ENCODE data around the gene ANKRD44.

ANKRD44 gene

DNA sequence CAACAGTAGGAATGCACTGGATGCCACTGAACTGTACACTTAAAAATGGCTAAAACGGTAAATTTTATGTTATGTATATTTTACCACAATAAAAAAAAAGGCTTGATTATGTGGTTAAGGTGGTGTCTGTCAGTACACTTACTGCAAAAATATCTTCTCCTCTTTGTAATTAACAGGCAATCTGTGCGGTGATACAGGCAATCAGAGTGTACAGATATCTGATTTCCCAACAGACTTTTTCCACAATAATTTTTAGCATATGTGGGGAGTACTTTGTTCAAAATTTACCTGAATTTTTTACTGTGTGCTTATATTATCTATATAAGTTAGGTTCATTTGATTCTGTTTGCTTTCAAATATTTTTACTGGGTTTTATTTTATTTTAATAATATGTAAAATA is 209.1 kb downstream of the ANKRD44 start:
- DNase-seq = no peak

DNA sequence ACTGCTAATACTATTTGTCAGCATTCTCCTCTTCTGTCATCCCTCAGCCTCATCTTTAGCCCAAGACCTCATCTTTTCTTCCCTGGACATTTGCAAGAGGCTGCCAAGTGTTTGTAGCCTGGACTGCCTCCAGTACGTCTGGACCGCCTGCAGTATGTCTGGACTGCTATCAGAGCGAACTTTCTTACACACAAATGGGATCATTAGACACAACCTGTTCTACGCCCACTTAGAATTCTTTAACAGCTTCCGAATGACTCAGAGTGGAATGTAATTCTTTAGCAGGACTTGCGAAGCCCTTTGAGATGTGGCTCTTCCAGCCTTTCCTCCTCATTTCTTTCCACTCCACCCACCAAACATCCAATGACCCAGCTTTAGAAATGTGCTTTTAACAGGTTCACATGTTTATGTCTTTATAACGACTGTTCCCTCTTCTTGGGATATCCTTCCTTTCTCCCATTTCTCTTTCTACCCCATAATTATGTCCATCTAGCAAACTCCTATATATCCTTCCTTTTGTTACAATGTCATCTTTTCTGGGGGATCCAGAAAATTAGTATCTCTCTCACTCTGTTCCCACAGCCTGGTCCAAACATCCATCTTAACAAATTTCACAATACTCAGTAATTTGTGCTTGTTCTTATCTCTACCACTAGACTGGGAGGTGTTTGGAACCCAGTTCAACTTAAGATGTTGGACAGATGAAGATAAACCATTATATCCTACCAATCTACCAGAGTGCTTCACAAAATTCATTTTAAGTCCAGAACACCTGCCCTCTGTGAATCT is 212.8 kb downstream of the ANKRD44 start:
- DNase-seq = no peak

DNA sequence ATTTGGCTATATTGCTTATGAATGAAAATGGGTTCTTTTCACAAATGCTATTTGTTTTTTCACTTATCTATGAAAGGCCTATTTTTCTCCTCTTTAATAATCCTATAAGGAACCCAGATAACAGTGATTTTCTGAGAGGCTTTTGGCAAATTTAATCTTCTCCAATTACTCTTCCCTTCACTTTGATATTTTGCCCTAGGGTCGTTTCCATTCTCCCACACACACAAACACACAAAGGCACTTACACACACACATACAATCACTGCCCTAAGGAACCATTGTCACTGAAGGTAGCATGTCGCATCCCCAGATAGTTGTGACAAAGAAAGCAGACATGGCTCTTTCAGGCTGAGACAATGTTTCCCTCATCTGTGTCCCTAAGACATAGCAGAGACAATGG is 213.9 kb downstream of the ANKRD44 start:
- DNase-seq = no peak

DNA sequence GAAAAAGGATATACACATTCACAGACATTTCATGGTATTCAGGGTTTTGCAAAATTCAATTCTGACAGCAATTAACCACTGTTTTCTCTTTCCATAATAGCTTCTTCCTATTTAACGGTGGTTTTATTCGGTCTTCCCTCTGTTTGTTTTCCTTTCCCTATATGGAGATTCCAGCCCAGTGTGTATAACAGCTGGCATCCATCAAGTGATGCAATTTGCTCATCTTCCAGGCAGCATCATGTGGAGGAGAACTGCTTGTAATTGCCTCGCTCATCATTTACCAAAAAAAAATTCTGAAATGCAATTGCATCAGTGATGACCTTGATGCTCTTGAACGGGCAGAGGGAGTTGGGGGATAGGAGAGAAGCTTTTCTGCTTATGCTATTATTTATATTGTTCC is 218.1 kb downstream of the ANKRD44 start:
- DNase-seq = no peak

DNA sequence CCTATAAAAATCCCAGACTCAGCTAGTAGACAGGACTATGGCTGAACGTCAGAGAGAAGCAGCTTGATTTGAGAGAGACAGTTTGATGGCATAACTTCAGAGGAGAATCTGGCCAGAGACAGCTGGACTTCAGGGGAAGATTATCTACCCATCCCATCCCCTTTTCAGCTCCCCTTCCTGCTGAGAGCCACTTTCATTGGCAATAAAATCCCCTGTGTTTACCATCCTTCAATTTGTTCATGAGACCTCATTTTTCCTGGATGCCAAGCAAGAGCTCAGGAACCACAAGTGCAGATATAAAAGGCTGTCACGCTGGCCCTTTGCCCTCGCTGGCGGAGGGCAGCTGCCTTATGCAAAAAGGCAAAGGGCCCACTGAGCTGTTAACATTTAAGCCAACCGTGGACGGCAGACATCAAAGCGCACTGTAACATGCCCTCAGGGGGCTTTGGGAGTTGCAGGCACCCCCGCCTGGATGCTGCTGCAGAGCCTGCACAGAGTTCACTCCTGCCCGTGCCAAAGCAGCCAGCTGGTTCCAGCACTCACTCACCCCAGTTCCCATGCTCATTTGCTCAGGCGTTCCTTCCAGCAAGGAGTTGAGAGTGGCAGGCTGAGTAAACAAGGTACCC is 219.7 kb downstream of the ANKRD44 start:
- peak in 1 of 2 experiments; percentile 9 for DNase-seq

DNA sequence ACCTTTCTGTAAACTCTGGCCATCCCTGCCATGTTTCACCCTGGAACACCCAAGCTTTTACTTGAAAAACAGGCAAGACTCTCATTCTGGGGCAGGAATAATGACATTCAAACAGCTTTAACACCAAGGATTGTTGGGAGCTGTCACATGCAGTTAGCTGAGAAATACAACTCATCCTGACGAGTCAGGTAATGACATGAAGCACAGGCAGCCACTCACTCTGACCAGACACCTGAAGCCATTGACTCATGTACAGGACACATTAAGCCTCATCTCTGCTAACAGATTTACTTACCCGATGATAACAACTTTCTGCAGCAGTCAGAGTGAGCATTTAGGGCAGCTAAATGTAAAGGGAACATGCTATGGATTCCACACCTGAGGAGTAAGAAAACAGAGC is 220.9 kb downstream of the ANKRD44 start:
- DNase-seq = no peak

DNA sequence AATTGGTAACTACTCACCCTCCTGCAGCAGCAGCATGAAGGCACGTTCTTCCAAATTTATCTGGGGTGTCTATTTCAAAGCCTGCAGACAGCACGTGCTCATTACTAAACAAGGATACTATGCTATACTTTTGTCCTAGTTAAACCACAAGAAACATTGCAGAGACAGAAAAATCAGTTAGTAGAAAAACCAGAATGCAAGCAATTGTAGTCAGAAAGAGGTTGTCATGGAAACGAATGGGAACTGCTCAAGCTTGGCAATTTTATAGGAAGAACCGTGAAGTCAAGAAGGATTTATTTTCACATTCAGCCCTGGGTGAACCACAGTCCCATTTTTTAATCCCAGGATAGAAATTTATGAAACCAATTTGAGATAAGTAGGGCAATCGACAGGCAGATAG is 221.9 kb downstream of the ANKRD44 start:
- DNase-seq = no peak

DNA sequence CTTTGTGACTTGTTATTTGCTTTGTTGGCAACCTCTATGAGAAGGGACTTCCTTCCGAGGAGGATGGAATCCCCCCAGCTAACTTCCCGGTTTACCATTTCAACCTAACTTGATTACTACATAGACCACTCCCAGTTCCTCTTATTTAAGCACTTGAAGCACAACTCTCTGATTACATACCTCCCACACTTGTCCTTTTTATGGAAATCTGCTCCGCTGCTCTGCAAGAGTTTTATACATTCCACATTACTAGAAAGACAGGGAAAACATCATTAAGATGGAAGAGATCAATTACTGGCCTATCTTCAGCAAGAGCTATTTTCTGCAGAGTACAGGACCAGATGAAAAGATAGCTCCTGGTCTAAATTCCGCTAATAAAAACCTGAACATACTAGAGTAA is 224.1 kb downstream of the ANKRD44 start:
- DNase-seq = no peak

DNA sequence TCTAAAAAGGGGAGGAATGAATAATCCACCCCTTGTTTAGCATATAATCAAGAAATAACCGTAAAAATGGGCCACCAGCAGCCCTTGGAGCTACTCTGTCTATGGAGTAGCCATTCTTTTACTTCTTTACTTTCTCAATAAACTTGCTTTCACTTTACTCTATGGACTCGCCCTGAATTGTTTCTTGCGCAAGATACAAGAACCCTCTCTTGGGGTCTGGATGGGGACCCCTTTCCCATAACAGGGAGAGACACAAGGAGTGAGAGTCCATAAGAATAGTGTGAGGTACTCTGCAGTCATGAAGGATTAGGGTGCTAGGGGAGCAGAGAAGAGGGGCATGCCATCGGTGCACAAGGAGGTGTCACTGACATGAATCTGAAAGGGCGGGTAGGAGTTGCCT is 224.9 kb downstream of the ANKRD44 start:
- no peak for DNase-seq

DNA sequence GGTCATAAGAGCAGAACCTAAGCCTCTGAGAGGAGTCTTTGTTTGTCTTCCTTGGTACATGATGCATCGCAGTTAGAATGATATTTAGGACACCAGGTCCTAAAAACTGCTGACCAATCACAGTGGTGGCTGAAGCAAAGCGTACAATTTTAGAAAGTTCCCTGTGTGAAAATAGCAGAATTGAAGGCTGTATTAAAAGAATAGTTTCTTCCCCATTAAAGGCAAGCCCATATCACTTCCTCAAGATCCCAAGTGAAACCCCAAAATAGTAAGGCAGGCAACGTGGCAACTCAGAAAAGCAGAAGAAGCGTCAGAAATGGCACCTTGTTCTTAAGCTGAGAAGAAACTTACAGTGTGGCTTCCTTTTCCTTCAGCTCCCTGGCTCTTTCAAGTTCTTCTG is 229.3 kb downstream of the ANKRD44 start:
- no peak for DNase-seq

DNA sequence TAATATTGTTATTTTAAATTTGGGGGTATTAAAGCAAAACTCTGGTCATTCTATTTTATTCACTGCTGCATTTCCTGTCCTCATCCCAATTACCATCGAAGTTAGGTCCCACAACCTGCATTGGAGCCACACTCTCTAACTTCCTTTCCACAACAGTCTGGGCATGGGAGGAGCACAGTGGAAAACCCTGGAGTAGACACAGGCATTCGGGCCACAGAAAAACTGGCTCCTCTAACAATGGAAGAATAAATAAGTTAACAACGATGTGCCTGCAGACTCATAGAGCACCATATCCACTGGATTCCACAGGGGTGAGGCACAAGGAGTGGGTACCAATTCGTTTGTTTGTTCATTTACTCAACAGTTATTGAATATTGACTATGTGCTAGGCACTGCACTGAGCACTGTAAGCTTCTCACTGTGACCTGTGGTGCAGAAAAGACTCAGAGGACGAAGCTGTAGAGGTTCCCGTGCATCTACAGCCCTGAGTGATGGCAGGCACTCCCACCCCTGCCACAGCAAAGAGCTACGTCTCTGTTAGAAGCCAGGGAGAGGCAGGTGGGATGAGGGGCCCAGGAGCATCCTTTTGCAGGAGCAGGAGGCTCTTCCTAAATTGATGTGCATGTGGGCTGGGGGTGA is 229.9 kb downstream of the ANKRD44 start:
- DNase-seq = no peak

DNA sequence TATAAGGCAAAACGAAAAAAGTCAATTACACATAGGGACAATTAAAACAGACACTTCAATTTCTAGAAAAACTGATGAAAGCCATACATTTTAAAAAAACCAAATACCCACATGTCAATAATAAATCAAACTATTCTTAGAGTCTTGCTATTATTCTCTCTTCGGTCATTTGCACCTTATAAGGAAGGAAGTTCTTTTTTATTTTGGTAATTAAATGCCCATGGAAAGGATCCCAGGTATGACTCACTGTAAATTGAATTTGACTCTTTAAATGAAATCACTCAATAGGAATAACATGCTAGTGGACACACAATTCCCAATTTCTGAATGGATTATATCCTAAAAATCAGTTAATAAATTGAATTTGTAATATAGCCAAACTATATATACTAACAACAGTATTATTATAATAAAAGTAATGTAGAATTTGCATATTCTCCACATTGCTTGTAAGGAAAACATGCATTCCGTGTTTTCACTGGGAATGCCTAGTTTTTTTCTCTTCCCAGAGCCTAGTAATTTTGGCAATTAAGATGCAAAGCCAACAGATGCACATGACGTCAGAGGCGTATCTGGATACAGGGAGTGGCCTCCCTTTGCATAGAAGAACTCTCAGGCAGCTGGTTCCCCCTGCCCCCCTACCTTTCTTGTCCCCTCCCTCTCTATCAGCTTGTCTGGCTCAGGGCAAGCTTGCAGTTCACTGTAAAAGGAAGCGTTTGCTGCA is 230.6 kb downstream of the ANKRD44 start:
- no peak for DNase-seq

DNA sequence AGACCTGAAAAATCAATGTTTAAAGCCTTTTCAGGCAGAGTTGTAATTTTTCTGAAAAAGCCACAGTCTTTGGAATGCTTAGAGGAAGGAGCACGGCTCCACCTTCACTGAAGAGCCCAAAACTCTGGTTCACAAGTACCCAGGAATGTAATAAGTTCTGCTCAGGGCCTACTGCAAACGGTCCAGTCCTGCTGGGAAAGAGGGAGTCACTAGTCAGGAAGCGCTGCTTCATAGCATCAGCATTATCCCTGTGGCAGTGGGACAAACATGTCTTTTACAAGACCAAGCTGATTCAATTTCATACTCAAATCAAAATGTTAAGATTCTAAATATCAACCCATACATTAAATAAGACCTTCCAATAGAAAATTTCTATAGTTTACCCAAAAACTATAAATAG is 231.2 kb downstream of the ANKRD44 start:
- DNase-seq = no peak

DNA sequence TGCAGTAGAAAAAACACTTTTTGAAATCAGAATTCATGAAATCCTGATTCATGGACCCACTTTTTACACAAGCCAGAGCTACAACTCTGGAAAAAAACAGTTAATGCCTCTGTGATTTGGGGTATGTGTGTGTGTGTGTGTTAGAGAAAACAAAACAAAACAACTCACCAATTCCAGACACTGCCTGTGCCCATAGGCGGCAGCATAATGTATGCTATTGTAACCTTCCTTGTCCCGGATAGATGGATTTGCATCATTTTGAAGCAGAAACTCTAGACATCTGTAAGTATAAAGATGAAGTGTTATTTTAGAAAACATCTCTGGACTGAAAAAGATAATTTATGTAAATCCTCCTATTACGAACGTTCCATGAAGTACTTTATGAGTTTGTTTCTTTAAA is 232.0 kb downstream of the ANKRD44 start:
- no peak for DNase-seq

DNA sequence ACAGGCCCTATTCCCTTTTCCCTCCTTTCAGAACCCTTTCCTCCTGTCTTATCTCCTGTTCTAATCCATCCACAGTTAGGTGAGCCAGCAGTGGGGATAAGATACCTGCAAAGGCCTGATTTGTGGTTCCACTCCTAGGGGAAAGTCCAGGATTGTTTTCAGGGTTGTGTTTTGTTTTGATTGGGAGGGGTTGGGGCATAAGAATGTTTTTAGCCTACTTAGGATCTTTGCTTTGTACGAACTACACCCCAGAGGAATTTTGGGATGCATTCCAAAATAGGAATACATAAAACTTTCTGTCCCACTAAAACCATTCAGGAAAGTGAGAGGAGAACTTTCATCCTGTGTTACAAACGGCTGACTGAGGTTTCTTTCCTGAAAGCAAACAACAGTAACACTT is 233.2 kb downstream of the ANKRD44 start:
- DNase-seq = no peak

DNA sequence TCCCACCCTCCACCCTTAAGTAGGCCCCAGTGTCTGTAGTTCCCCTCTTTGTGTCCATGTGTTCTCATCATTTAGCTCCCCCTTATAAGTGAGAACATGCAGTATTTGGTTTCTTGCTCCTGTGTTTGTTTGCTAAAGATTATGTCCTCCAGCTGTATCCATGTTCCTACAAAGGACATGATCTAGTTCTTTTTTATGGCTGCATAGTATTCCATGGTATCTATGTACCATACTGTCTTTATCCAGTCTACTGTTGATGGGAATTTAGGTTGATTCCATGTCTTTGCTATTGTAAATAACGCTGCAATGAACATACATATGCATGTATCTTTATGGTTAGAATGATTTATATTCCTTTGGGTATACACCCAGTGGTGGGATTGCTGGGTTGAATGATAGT is 233.9 kb downstream of the ANKRD44 start:
- no peak for DNase-seq

DNA sequence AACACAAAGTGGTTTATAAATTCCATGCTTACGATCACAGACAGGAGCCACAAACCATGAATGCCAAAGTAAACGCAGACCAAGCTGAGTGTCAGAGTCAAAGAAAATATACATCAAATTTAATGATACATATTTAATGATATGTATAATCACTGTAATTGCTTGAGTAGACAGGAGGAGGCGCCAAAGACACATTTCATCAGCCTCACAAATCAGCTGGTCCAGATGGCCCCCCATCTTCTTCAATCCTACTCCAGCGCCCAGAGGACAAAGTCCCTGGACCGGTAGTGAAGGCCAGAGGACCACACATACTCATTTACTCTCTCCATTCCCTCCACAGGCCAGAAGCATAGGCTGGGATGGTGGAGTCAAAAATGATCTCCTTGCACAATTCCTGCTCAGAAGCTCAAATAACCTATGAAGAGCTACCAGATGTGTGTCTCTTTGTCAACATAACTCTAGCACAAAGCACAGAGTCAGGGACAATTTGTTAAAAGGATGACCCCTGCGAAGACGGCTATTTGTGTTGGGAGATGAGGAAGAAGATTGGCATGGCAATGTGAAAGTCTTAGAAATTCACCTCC is 234.7 kb downstream of the ANKRD44 start:
- no peak for DNase-seq

DNA sequence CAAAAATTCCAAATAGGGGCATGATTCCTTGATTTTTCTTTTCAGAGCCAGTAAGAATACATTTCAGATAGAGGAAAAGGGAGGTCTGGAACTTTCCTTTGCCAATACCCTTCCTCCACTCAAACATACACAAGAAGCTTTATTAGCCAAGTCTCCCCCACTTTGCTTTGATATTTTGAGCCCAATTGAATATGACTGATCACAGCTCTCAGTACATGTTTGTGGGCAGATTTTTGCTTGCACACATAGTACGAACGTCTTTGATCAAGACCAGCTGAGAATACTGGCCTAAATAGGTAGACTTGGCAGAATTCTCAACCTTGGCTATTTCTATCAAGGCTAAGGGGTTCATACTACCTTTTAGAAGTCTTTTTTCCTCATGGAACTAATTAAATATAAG is 235.3 kb downstream of the ANKRD44 start:
- no peak for DNase-seq

DNA sequence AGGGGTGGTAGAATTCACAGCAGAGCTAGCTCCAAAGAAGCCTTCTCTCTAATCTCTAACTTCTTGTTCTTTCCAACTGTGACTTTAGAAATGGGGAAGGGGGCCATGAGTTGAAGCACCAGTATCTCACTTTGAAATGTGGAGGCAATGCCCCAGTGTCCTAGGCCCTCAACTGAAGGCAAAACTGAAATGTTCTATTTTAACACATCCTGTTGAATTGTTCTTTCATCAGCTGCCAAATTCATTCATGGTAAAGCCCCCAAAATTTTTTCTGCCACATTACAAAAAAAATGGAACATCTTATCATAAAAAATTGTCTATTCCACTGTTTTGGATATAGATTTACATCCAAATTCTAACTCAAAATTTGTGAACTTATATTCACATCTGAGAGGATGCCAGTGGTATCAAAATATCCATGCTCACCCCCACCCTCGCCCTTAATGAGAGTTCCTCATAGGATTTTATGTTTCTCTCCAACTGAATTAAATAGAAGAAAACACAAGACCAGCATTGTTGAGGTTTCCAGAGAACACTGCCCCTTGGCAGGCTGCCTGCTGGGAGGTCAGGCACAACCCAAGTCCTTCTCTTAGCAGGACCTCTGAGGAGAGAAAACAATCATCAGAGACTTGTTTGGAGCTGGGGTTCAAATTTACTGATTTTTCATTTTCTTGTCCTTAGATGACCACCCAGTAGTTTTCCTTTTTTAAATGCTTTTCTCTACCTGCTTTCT is 236.7 kb downstream of the ANKRD44 start:
- no peak for DNase-seq

DNA sequence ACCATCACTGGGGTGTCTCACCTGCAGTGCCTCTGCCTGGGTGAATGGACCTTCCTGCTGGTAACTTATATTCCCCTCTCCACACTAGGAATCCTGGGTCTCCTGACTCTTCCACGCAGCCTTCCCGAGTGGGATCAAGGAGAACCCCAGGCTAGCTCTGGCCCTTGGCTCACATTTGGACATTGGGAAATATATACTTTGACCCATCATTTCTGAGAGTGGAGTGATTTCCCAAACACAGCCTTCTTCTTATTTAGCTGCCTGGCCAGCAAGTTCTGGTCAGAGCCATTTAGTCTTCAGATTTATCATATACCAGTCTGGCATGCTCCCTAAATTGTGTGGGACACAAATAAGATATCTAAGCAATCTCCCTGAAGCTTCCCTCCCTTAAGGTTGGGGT is 237.3 kb downstream of the ANKRD44 start:
- no peak for DNase-seq

DNA sequence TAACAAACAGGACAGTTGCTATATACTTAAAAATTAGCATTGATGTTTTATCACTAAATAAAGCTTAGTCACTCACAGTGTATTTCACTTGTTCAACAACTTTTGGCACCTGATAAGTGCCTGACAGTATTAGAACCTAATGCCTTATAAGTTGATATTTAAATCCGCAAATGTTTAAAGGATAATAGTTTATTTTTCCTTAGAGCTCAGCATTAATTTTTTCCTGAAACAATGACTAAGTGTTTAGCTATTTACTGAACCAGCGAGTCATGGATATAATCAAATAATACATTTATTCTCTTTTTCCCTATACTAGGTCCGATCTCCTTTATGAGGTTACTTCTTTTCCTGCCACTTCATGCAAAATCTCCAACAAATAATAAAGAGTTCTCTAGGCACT is 238.0 kb downstream of the ANKRD44 start:
- no peak for DNase-seq

DNA sequence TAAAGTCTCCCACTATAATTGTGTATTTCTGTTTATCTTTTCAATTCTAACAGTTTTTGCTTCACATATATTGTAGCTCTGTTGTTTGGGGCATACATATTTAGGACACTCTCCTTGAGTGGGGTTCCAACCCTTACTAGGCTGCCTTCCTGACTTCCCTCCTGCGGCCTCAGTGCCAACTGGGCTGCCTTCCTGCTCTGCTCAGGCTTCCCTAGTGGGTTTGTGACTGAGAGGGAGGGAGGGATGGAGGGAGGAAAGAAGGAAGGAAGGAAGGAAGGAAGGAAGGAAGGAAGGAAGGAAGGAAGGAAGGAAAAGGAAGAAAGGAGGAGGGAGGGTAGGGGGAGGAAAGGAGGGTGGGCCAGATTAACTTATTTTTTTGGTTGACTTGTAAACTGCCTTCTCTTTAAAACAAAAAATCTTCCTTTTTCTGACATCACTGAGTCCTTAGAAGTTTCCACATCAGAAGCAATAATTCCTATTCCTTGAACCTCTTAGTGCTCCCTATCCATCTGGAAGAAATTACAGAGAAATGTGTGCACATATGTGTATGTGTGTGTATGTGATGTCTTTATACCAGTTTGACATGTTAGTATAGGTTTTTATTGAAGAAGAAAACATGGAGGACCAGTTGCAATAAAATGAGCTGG is 238.7 kb downstream of the ANKRD44 start:
- no peak for DNase-seq
